H1 (cell line): ENCODE measurements around the gene RAP1GAP. TPM values are rescaled to one million over a fixed set of nuclear protein-coding genes. Genes with fewer than 3 reads are reported as not detected.

ENCODE experiments used
- CTCF ChIA-PET: fragments of 300-600 bp; sonication (Branson Sonifier 250); formaldehyde crosslinking; loops from one replicate; lab custom pipeline; 2021; ENCODE audit not compliant: partially characterized antibody; lab: Charles Lee
- POLR2A ChIA-PET: fragments of 300-600 bp; sonication (Branson Sonifier 250); formaldehyde crosslinking; loops from one replicate; lab custom pipeline; 2021; ENCODE audit warnings: inconsistent platforms; ENCODE audit not compliant: partially characterized antibody; lab: Charles Lee
- DNase-seq, 2 experiments: peaks; one replicate each; pipeline versions ENCODE4 v3.0.0 to v3.0.0-alpha.2; 2010 to 2022; ENCODE audit warnings: low spot score in 2 of 2, low read depth in 1 of 2, mixed read lengths in 1 of 2
- FAIRE-seq: peaks from 2 replicates; lab custom pipeline; 2011; peaks lifted over from hg19 to GRCh38; lab: Jason Lieb, UNC
- H2AFZ ChIP-seq: 2 replicates; pipeline ENCODE4 v1.8.1; 2012; ENCODE audit warnings: low read length, inconsistent platforms
- H2AK5ac ChIP-seq: 2 replicates; pipeline ENCODE4 v1.6.1; 2013; ENCODE audit warnings: low read depth, low read length
- H2BK120ac ChIP-seq: replicated peaks from 2 replicates; pipeline ENCODE3; 2013; ENCODE audit warnings: low read depth, low read length, inconsistent platforms
- H2BK12ac ChIP-seq: 2 replicates; pipeline ENCODE4 v1.6.1; 2013; ENCODE audit warnings: low read depth, low read length
- H2BK15ac ChIP-seq: 2 replicates; pipeline ENCODE4 v1.6.1; 2013; ENCODE audit warnings: low read length
- H2BK20ac ChIP-seq: 2 replicates; pipeline ENCODE4 v1.6.1; 2013; ENCODE audit warnings: low read length
- H2BK5ac ChIP-seq: 2 replicates; pipeline ENCODE4 v1.6.1; 2013; ENCODE audit warnings: low read depth, low read length
- H3K14ac ChIP-seq: 2 replicates; pipeline ENCODE4 v1.6.1; 2013; ENCODE audit warnings: inconsistent platforms; ENCODE audit not compliant: insufficient read length
- H3K18ac ChIP-seq: 2 replicates; pipeline ENCODE4 v1.6.1; 2013; ENCODE audit warnings: low read length; ENCODE audit errors: extremely low read depth
- H3K23ac ChIP-seq: 2 replicates; pipeline ENCODE4 v1.6.1; 2013; ENCODE audit warnings: inconsistent platforms; ENCODE audit not compliant: insufficient read length
- H3K23me2 ChIP-seq: 2 replicates; pipeline ENCODE4 v1.6.1; 2013; ENCODE audit warnings: low read depth, low read length
- H3K27ac ChIP-seq: 2 replicates; pipeline ENCODE4 v1.6.1; 2011; ENCODE audit warnings: low read depth, low read length, inconsistent platforms
- H3K27me3 ChIP-seq, 4 experiments: replicated peaks in 1 of 4; 1 replicate in 1 of 4; 2 replicates in 3 of 4; pipeline versions ENCODE4 v1.6.1 to v1.8.1; 2011 to 2013; ENCODE audit warnings: low read length in 3 of 4, mild to moderate bottlenecking in 3 of 4, inconsistent platforms in 2 of 4, mixed read lengths in 2 of 4, moderate library complexity in 1 of 4; ENCODE audit not compliant: control insufficient read depth in 3 of 4, insufficient read depth in 3 of 4; ENCODE audit errors: extremely low read depth in 1 of 4
- H3K36me3 ChIP-seq, 4 experiments: 2 replicates each; pipeline versions ENCODE4 v1.6.1 to v1.8.1; 2011 to 2013; ENCODE audit warnings: mild to moderate bottlenecking in 4 of 4, low read length in 3 of 4, moderate library complexity in 2 of 4, control low read depth in 1 of 4, inconsistent platforms in 1 of 4; ENCODE audit not compliant: insufficient read depth in 4 of 4, control insufficient read depth in 2 of 4
- H3K4ac ChIP-seq: replicated peaks from 2 replicates; pipeline ENCODE3; 2013; ENCODE audit warnings: low read length, low read depth, mixed read lengths, inconsistent platforms; ENCODE audit not compliant: insufficient read length
- H3K4me1 ChIP-seq, 4 experiments: replicated peaks in 1 of 4; 1 replicate in 1 of 4; 2 replicates in 3 of 4; pipeline versions ENCODE4 v1.6.1 to v1.8.1; 2011 to 2013; ENCODE audit warnings: low read length in 3 of 4, inconsistent platforms in 2 of 4, mixed read lengths in 1 of 4; ENCODE audit not compliant: insufficient read depth in 4 of 4, control insufficient read depth in 3 of 4
- H3K4me2 ChIP-seq, 2 experiments: 2 replicates each; pipeline versions ENCODE4 v1.6.1 to v1.8.1; 2011 to 2013; ENCODE audit warnings: low read depth in 2 of 2, low read length in 2 of 2, control low read depth in 1 of 2, inconsistent platforms in 1 of 2, mild to moderate bottlenecking in 1 of 2; ENCODE audit not compliant: insufficient read depth in 1 of 2
- H3K4me3 ChIP-seq, 4 experiments: fragments of 200-600, 300-600 bp in 1 of 4; sonication (generic), shearing (Covaris generic), sonication (Bioruptor Twin) in 1 of 4; 2 replicates each; pipeline versions ENCODE4 v1.5.1 to v1.8.1; 2011 to 2016; ENCODE audit warnings: low read length in 4 of 4, low read depth in 3 of 4, control low read depth in 2 of 4, inconsistent platforms in 2 of 4, mild to moderate bottlenecking in 2 of 4, mixed read lengths in 1 of 4, moderate library complexity in 1 of 4; ENCODE audit not compliant: insufficient read depth in 2 of 4; ENCODE audit errors: extremely low read depth in 1 of 4
- H3K56ac ChIP-seq: replicated peaks from 2 replicates; pipeline ENCODE3; 2013; ENCODE audit warnings: low read depth, mild to moderate bottlenecking, mixed read lengths, low read length, inconsistent platforms; ENCODE audit not compliant: insufficient read length
- H3K79me1 ChIP-seq: 2 replicates; pipeline ENCODE4 v1.6.1; 2013; ENCODE audit warnings: low read depth, low read length, control low read depth
- H3K79me2 ChIP-seq, 2 experiments: 2 replicates each; pipeline versions ENCODE4 v1.6.1 to v1.8.1; 2012 to 2013; ENCODE audit warnings: low read length in 2 of 2, mild to moderate bottlenecking in 2 of 2, inconsistent platforms in 1 of 2; ENCODE audit not compliant: insufficient read depth in 2 of 2, control insufficient read depth in 1 of 2
- H3K9ac ChIP-seq, 4 experiments: replicated peaks in 1 of 4; 1 replicate in 1 of 4; 2 replicates in 3 of 4; pipeline versions ENCODE4 v1.6.1 to v1.8.1; 2011 to 2013; ENCODE audit warnings: low read depth in 3 of 4, low read length in 3 of 4, control low read depth in 2 of 4, mild to moderate bottlenecking in 2 of 4, moderate library complexity in 2 of 4, inconsistent platforms in 1 of 4; ENCODE audit errors: extremely low read depth in 1 of 4
- H3K9me3 ChIP-seq, 2 experiments: 2 replicates each; pipeline versions ENCODE4 v1.6.1 to v1.8.1; 2012 to 2013; ENCODE audit warnings: mild to moderate bottlenecking in 2 of 2, moderate library complexity in 2 of 2, control low read depth in 1 of 2, inconsistent platforms in 1 of 2, low read depth in 1 of 2, low read length in 1 of 2, mixed read lengths in 1 of 2; ENCODE audit not compliant: insufficient read depth in 2 of 2
- H4K20me1 ChIP-seq, 2 experiments: replicated peaks in 1 of 2; 2 replicates each; pipeline versions ENCODE3 to v1.8.1; 2011 to 2013; ENCODE audit warnings: inconsistent platforms in 2 of 2, low read length in 2 of 2, mild to moderate bottlenecking in 1 of 2; ENCODE audit not compliant: insufficient read depth in 2 of 2, control insufficient read depth in 1 of 2
- H4K5ac ChIP-seq: 2 replicates; pipeline ENCODE4 v1.6.1; 2013; ENCODE audit warnings: low read length, low read depth, mixed read lengths, inconsistent platforms; ENCODE audit not compliant: insufficient read length
- H4K8ac ChIP-seq: 2 replicates; pipeline ENCODE4 v1.8.0; 2013; ENCODE audit warnings: mild to moderate bottlenecking, moderate library complexity, low read length, inconsistent platforms; ENCODE audit not compliant: insufficient read depth; ENCODE audit errors: extremely low read depth
- H4K91ac ChIP-seq: replicated peaks from 2 replicates; pipeline ENCODE3; 2013; ENCODE audit warnings: low read length, mixed read lengths, inconsistent platforms; ENCODE audit not compliant: insufficient read length
- GABPA ChIP-seq: IDR thresholded peaks from 2 replicates; pipeline ENCODE4 v1.6.1; 2011; ENCODE audit warnings: mild to moderate bottlenecking, low read length, moderate library complexity, borderline replicate concordance; ENCODE audit not compliant: insufficient read depth
- KDM1A ChIP-seq: fragments of 200-600, 300-600 bp; sonication (generic); IDR thresholded peaks from 2 replicates; pipeline ENCODE4 v1.7.1; 2016; ENCODE audit warnings: mild to moderate bottlenecking, low read length, borderline replicate concordance
- RXRA ChIP-seq: IDR thresholded peaks from 2 replicates; pipeline ENCODE4 v1.6.1; 2011; ENCODE audit warnings: low read depth, mild to moderate bottlenecking, low read length, moderate library complexity; ENCODE audit not compliant: insufficient read depth
- WGBS, 2 experiments: shearing (Covaris generic) in 1 of 2; methylation state at CpG; one replicate each; pipeline versions ENCODE4 v1.1.6 to v1.1.7; 2013 to 2015; ENCODE audit warnings: low lambda C conversion rate in 2 of 2, mixed read lengths in 2 of 2, inconsistent platforms in 1 of 2, low coverage in 1 of 2, missing lambda C conversion rate in 1 of 2; ENCODE audit not compliant: insufficient replicate concordance in 2 of 2, insufficient coverage in 1 of 2, insufficient read length in 1 of 2; ENCODE audit errors: extremely low coverage in 1 of 2, missing lambda C conversion rate in 1 of 2; 5-methylcytosine and 5-hydroxymethylcytosine counted together
- polyA plus RNA-seq, 7 experiments: library from polyadenylated mRNA; depleted of rRNA in 3 of 7; stranded (reverse) in 5 of 7; unstranded in 2 of 7; fragments of >200 nt in 5 of 7; fragments of 200-250 nt in 2 of 7; gene quantifications; 1 replicate in 5 of 7; 2 replicates in 1 of 7; 4 replicates in 1 of 7; pipeline versions ENCODE4 v1.2.1 to v1.2.3, GENCODE V29; 2011 to 2013; ENCODE audit warnings: missing spikeins in 2 of 7, mixed read lengths in 2 of 7
- total RNA-seq: library from RNA; stranded (reverse); fragmentation: NEBNext Ultra II Directional; extraction: Animal tissue kit (Norgen Biotek cat#: 25700); gene quantifications from 2 replicates; pipeline ENCODE4 v1.2.1, GENCODE V29; 2021

Gene RAP1GAP
- total and polyA plus RNA-seq, 2 of the 8 experiments (the other 6 are each of a cell fraction or from before 2014, with no cell fraction given) = 8.4 TPM

- Histone ChIP-seq H3K79me1 (no peaks in the 10 kb centered on the region), H3K4me2 (peak overlapping the region; percentile 68 to 98), H2BK120ac (no peak overlapping the region), H3K23ac (no peak overlapping the region), H3K27ac (no peak overlapping the region), H3K27me3 (peaks cover 0 to 28% (median 19%) of the 10 kb centered on the region in 4 experiments; a peak in 5 of 7 replicates), H3K14ac (no peak overlapping the region), H3K4ac (no peak overlapping the region), H3K4me3 (peak overlapping the region; percentile 62 to 76 (median 68); a peak in 7 of 8 replicates), H3K9me3 (no peaks in the 10 kb centered on the region), H4K5ac (no peak overlapping the region), H2BK5ac (no peak overlapping the region), H2BK15ac (no peak overlapping the region), H3K79me2 (no peaks in the 10 kb centered on the region), H4K91ac (no peak overlapping the region), H3K18ac (peak overlapping the region; percentile 64), H3K36me3 (no peaks in the 10 kb centered on the region), H4K20me1 (peaks cover 0 to 2% of the 10 kb centered on the region in 2 experiments), H3K56ac (no peak overlapping the region), H3K4me1 (peaks cover 0 to 26% (median 9%) of the 10 kb centered on the region in 4 experiments; a peak in 6 of 7 replicates), H2BK12ac (no peak overlapping the region), H2BK20ac (peak overlapping the region; percentile 2; the same call in 1 of the 2 replicates), H4K8ac (no peak overlapping the region), H3K9ac (no peak overlapping the region), H3K23me2 (peaks cover 13% of the 10 kb centered on the region), H2AFZ (no peak overlapping the region), H2AK5ac (0 out of 2 replicates have a peak overlapping the region, but pooled peaks have one; percentile 17)
- 71% methylated on average over 16 of the region's 16 CpGs; no CpG with 5 or more reads in 1 of the 2 experiments for WGBS, 2 experiments
- POLR2A ChIA-PET = interaction anchor here (1.2 to 2.8 kb wide), 5 partner anchors 10 to 39 kb away, joined by 3 to 19 read pairs (median 4); no protein-coding TSS in a partner anchor
- TF ChIP-seq GABPA (no peak), KDM1A (no peak), RXRA (no peak)
- DNase-seq (no peak), FAIRE-seq (no peak)
- CTCF ChIA-PET = interaction anchor here (1.0 to 4.6 kb wide), 5 partner anchors 9 to 310 kb away, joined by 3 to 25 read pairs (median 3); no protein-coding TSS in a partner anchor
Measured at GRCh38 chr1:21670059-21670881, 1.1 kb upstream of the RAP1GAP start.
